Activated T-helper 1 cell treated with anti-CD3 and anti-CD28 coated beads, Interleukin-2, amount 50 U/mL, for 16 hours (primary cell): ENCODE data around the gene KATNB1.

Experiments
- DNase-seq, 2 donors: peaks; one replicate each; pipeline ENCODE4 v3.0.0-alpha.2; 2020; ENCODE audit warnings: low read depth in 1 of 2, low spot score in 1 of 2

KATNB1 gene

GRCh38 chr16:57805176-57805575 lies 69.6 kb downstream of the KATNB1 start:
- no peak for DNase-seq
